Heart left ventricle (tissue), 16 donors: ENCODE measurements around the gene FUS. TPM values are rescaled to one million over a fixed set of nuclear protein-coding genes. Genes with fewer than 3 reads are reported as not detected.

ENCODE experiments used
- ATAC-seq, 4 donors: fragments of 200-7000 bp; cut with Tn5 transposase; one replicate each; pipeline ENCODE4 v1.9.1; 2020 to 2022; ENCODE audit warnings: moderate library complexity in 4 of 4, mild to moderate bottlenecking in 3 of 4, moderate number of reproducible peaks in 1 of 4
- DNase-seq, 5 donors: peaks; one replicate each; pipeline ENCODE4 v3.0.0-alpha.2; 2020
- H3K27ac ChIP-seq, 12 donors: fragments of 200-600 bp; sonication (generic) in 4 of 12; one replicate each; pipeline versions ENCODE4 v1.5.0 to v1.8.0; 2016 to 2022; ENCODE audit warnings: mild to moderate bottlenecking in 2 of 12
- H3K27me3 ChIP-seq, 9 donors: fragments of 200-600 bp; sonication (generic) in 2 of 9; one replicate each; pipeline versions ENCODE4 v1.5.1 to v1.8.0; 2016 to 2022; ENCODE audit warnings: mild to moderate bottlenecking in 3 of 9
- H3K36me3 ChIP-seq, 9 donors: fragments of 200-600 bp; sonication (generic) in 2 of 9; one replicate each; pipeline versions ENCODE4 v1.5.0 to v1.8.0; 2018 to 2022; ENCODE audit warnings: mild to moderate bottlenecking in 2 of 9
- H3K4me1 ChIP-seq, 12 donors: fragments of 200-600 bp; sonication (generic) in 4 of 12; one replicate each; pipeline versions ENCODE4 v1.5.0 to v1.8.0; 2016 to 2022; ENCODE audit warnings: mild to moderate bottlenecking in 3 of 12
- H3K4me3 ChIP-seq, 12 donors: fragments of 200-600 bp; sonication (generic) in 4 of 12; one replicate each; pipeline versions ENCODE4 v1.5.0 to v1.8.0; 2017 to 2022; ENCODE audit warnings: mild to moderate bottlenecking in 9 of 12, moderate library complexity in 4 of 12
- H3K9me3 ChIP-seq, 12 donors: fragments of 200-600 bp; sonication (generic) in 4 of 12; one replicate each; pipeline versions ENCODE4 v1.5.0 to v1.8.0; 2016 to 2022; ENCODE audit warnings: mild to moderate bottlenecking in 1 of 12
- CTCF ChIP-seq, 12 donors: fragments of 200-600 bp; sonication (generic) in 4 of 12; IDR thresholded peaks; one replicate each; pipeline versions ENCODE4 v1.5.0 to v1.8.0; 2018 to 2022; ENCODE audit warnings: antibody characterized with exemption in 12 of 12, mild to moderate bottlenecking in 5 of 12
- POLR2A ChIP-seq, 2 donors: fragments of 450-650 bp; IDR thresholded peaks; one replicate each; pipeline ENCODE4 v1.6.1; 2017; ENCODE audit warnings: antibody characterized with exemption in 2 of 2, mild to moderate bottlenecking in 2 of 2, moderate library complexity in 2 of 2
- WGBS, 4 donors: extraction: QIAGEN DNeasy Blood & Tissue Kit in 2 of 4; methylation state at CpG; one replicate each; pipeline versions ENCODE4 v1.1.5 to v1.1.7; 2013 to 2018; 5-methylcytosine and 5-hydroxymethylcytosine counted together
- intact Hi-C, 10 donors: fragments of 100-400 bp; cut with DNase I; formaldehyde crosslinking; loops; one replicate each; pipeline versions ENCODE4 v1.11.1 to v1.14.2; 2022
- long read RNA-seq, 3 donors: library from polyadenylated mRNA; unstranded; transcript quantifications; one replicate each; pipeline ENCODE4 v2.0.0, GENCODE V29; 2020 to 2021
- polyA plus RNA-seq, 2 donors: library from polyadenylated mRNA; stranded (reverse); fragments of 200-250 nt; gene quantifications; one replicate each; pipeline ENCODE4 v1.2.3, GENCODE V29; 2013
- total RNA-seq, 9 donors: library from RNA; depleted of rRNA in 2 of 9; stranded (reverse); fragments of >200 nt in 2 of 9; fragmentation: NEBNext Ultra II Directional in 3 of 9; extraction: Animal tissue kit (Norgen Biotek cat#: 25700) in 3 of 9; gene quantifications; one replicate each; pipeline versions ENCODE4 v1.1.0 to v1.2.4, GENCODE V29; 2016 to 2023
- donor health status: ischemic (EF 13 %, LVEDD 7.1; RV severe dilation, severe dysfunction).
- donor health status: healthy with polysubstance abuse.
- donor health status: DM: no; HTN: yes; CAD: no.
- donor health status: DM: no; HTN: no; CAD: no.
- donor health status: ischemic (EF 25% LVEDD 6.9; RV normal size, moderate dysfunction).
- donor health status: ischemic (EF 25% LVEDD 5.7; RV mildly dilated, moderate dysfunction).
- donor health status: healthy.
- donor health status: DM: yes; HTN: yes; CAD: no.
- donor health status: ischemic (EF 35%, LVEDD 5.7; RV mildly dilated, moderate dysfunction).
- donor health status: nonischemic (EF 11% LVEDD 7.7; RV severe dilation, severe dysfunction).
- donor health status: DM: yes; HTN: yes; CAD: no.
- donor health status: PGD.
- donor health status: ischemic (EF 29% LVEDD 5.4; RV normal size, mild dysfunction).
- donor health status: nonischemic (EF 23%, LVEDD 6.1; RV moderate dilation, normal function).

FUS gene
- total RNA-seq = 100 to 1,000 TPM in 7 of 9 donors, 10 to 100 TPM in 2; 20.3 to 213 (median 127) TPM
- polyA plus RNA-seq = 100 to 1,000 TPM; 127 to 155 TPM
- long read RNA-seq, donor 1, full-length matches to known transcripts = 83 of 116 reads
- long read RNA-seq, donor 1, partial matches to known transcripts = 25 of 116 reads
- long read RNA-seq, donor 1, other reads (novel, unspliced or antisense) = 8 of 116 reads
- long read RNA-seq, donor 2, full-length matches to known transcripts = 214 of 259 reads
- long read RNA-seq, donor 2, partial matches to known transcripts = 30 of 259 reads
- long read RNA-seq, donor 2, other reads (novel, unspliced or antisense) = 15 of 259 reads
- long read RNA-seq, donor 3, full-length matches to known transcripts = 57 of 66 reads
- long read RNA-seq, donor 3, partial matches to known transcripts = 5 of 66 reads
- long read RNA-seq, donor 3, other reads (novel, unspliced or antisense) = 4 of 66 reads

- peak; percentile 91 to 96 (median 93) for DNase-seq
- Histone ChIP-seq H3K4me3 (peak within 1 kb of the TSS; percentile 60 to 99 (median 86)), H3K27me3 (peaks cover 0 to 5% (median 0%) of the 10 kb centered on the region in 9 donors), H3K27ac (peak within 1 kb of the TSS; percentile 87 to 99 (median 94)), H3K9me3 (no peaks in the 10 kb centered on the region), H3K4me1 (peaks cover 0 to 47% (median 37%) of the 10 kb centered on the region in 12 donors), H3K36me3 (peaks cover 0 to 34% (median 26%) of the 10 kb centered on the region in 9 donors)
- intact Hi-C loops = loop anchor here in 9 of 10 donors (2.0 to 10.0 kb wide), 6 partner anchors 37 to 277 kb away; partner anchors contain the start of genes ZNF843 (in 5 of the 9), ARMC5 (in 3 of the 9), ZNF646 (in 1 of the 9) and ZNF668 (in 1 of the 9)
- 0% methylated on average over 39 to 69 of the region's 69 CpGs for WGBS, 4 donors
- ATAC-seq = peak; percentile 84 to 90 (median 88)
- peak in 1 of 12 donors; percentile 8 for TF ChIP-seq CTCF (IDR thresholded peaks at IDR 0.05)
- peak; percentile 67 to 96 for TF ChIP-seq POLR2A (IDR thresholded peaks at IDR 0.05)
Measured at GRCh38 chr16:31179747-31180459, at the start of gene FUS. Gene FUS (plus strand): TSS chr16:31180139. CDS start chr16:31180215, 76 bp downstream.

DNA sequence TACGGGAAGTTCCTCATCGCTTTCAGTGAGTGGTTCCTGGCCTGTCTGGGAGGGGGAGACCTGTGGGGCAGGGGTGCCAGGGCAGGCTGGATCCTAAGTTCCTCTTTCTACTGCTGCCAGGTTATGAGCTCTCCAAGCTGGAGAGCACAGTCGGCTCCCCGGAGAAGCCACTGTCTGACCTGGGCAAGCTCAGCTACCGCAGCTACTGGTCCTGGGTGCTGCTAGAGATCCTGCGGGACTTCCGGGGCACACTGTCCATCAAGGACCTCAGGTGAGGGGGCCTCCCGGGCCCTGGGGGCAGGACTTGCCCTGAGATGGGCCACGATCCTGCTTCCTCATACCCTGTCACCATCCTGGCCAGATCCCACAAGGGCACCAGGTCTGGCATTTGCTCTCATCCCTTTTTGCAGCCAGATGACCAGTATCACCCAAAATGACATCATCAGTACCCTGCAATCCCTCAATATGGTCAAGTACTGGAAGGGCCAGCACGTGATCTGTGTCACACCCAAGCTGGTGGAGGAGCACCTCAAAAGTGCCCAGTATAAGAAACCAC lies 49.5 kb upstream of the FUS start:
- H3K9me3 ChIP-seq = no peaks in the 10 kb centered on the region
- intact Hi-C loops = no loop called here
- DNase-seq (no peak), ATAC-seq (no peak)
- H3K27me3 ChIP-seq = no peaks in the 10 kb centered on the region
- peaks cover 0 to 60% (median 17%) of the 10 kb centered on the region in 12 donors for H3K4me1 ChIP-seq
- H3K27ac ChIP-seq = peak overlapping the region in 8 of 12 donors; percentile 30 to 94 (median 67)
- H3K4me3 ChIP-seq = no peak overlapping the region
- peaks cover 6 to 67% (median 57%) of the 10 kb centered on the region in 9 donors for H3K36me3 ChIP-seq
- 90 to 94% (median 91%) methylated on average over 6 to 10 of the region's 10 CpGs for WGBS, 4 donors
- TF ChIP-seq POLR2A (IDR thresholded peaks at IDR 0.05) (no peak), CTCF (IDR thresholded peaks at IDR 0.05) (no peak)

GRCh38 chr16:31130899-31131298 lies 49.0 kb upstream of the FUS start:
- Histone ChIP-seq H3K4me3 (no peak overlapping the region), H3K27me3 (no peaks in the 10 kb centered on the region), H3K4me1 (peaks cover 0 to 60% (median 17%) of the 10 kb centered on the region in 12 donors), H3K27ac (no peak overlapping the region), H3K36me3 (peaks cover 6 to 63% (median 57%) of the 10 kb centered on the region in 9 donors), H3K9me3 (no peaks in the 10 kb centered on the region)
- DNase-seq (no peak), ATAC-seq (no peak)
- TF ChIP-seq POLR2A (IDR thresholded peaks at IDR 0.05) (no peak), CTCF (IDR thresholded peaks at IDR 0.05) (no peak)
- intact Hi-C loops = no loop called here
- 68 to 90% (median 80%) methylated on average over 4 to 6 of the region's 6 CpGs for WGBS, 4 donors
